ENCODE results near the gene DENND5A. TPM values are rescaled to one million over a fixed set of nuclear protein-coding genes. Genes with fewer than 3 reads are reported as not detected.

The DENND5A gene
- total RNA-seq, 2 experiments from 2014 or later = 74.3 to 75.2 TPM

- Mint-ChIP-seq H3K36me3 (peaks cover 19% of the 10 kb centered on the region), H3K4me3 (no peak overlapping the region), H3K27me3 (peaks cover 2% of the 10 kb centered on the region), H3K4me1 (peaks cover 5% of the 10 kb centered on the region), H3K9me3 (no peaks in the 10 kb centered on the region), H3K27ac (no peak overlapping the region)
- DNase-seq (no peak), ATAC-seq (ENCODE audit: low read depth) (no peak)
- POLR2A ChIA-PET = no interaction called here
Observed at GRCh38 chr11:9130297-9130696, 134.9 kb downstream of the DENND5A start.

GRCh38 chr11:9126636-9127035 is 138.5 kb downstream of the DENND5A start:
- DNase-seq (no peak), ATAC-seq (ENCODE audit: low read depth) (no peak)
- Mint-ChIP-seq H3K4me1 (peaks cover 5% of the 10 kb centered on the region), H3K27me3 (peaks cover 5% of the 10 kb centered on the region), H3K27ac (no peak overlapping the region), H3K36me3 (peaks cover 12% of the 10 kb centered on the region), H3K4me3 (no peak overlapping the region), H3K9me3 (no peaks in the 10 kb centered on the region)
- POLR2A ChIA-PET = no interaction called here

GRCh38 chr11:9125185-9125886 is 139.8 kb downstream of the DENND5A start:
- POLR2A ChIA-PET = no interaction called here
- H3K9me3 Mint-ChIP-seq = no peaks in the 10 kb centered on the region
- DNase-seq = no peak
- no peak overlapping the region for H3K4me3 Mint-ChIP-seq
- ATAC-seq (ENCODE audit: low read depth) = no peak
- peaks cover 5% of the 10 kb centered on the region for H3K4me1 Mint-ChIP-seq
- H3K27me3 Mint-ChIP-seq = peaks cover 5% of the 10 kb centered on the region
- H3K27ac Mint-ChIP-seq = no peak overlapping the region
- peaks cover 10% of the 10 kb centered on the region for H3K36me3 Mint-ChIP-seq

- Mint-ChIP-seq H3K27me3 (peaks cover 5% of the 10 kb centered on the region), H3K27ac (no peak overlapping the region), H3K4me3 (no peak overlapping the region), H3K36me3 (peaks cover 8% of the 10 kb centered on the region), H3K4me1 (peaks cover 5% of the 10 kb centered on the region), H3K9me3 (no peaks in the 10 kb centered on the region)
- ATAC-seq (ENCODE audit: low read depth) (no peak), DNase-seq (no peak)
- POLR2A ChIA-PET = no interaction called here
Observed at GRCh38 chr11:9123595-9124304, 141.4 kb downstream of the DENND5A start.

GRCh38 chr11:9121469-9121796 is 143.7 kb downstream of the DENND5A start:
- H3K36me3 Mint-ChIP-seq = no peaks in the 10 kb centered on the region
- DNase-seq (no peak), ATAC-seq (ENCODE audit: low read depth) (no peak)
- peaks cover under 1% of the 10 kb centered on the region for H3K4me1 Mint-ChIP-seq
- peaks cover 3% of the 10 kb centered on the region for H3K27me3 Mint-ChIP-seq
- H3K4me3 Mint-ChIP-seq = no peak overlapping the region
- no peak overlapping the region for H3K27ac Mint-ChIP-seq
- POLR2A ChIA-PET = no interaction called here
- H3K9me3 Mint-ChIP-seq = no peaks in the 10 kb centered on the region

- no peak overlapping the region for H3K27ac Mint-ChIP-seq
- H3K27me3 Mint-ChIP-seq = peaks cover 3% of the 10 kb centered on the region
- POLR2A ChIA-PET = no interaction called here
- DNase-seq (no peak), ATAC-seq (ENCODE audit: low read depth) (no peak)
- no peaks in the 10 kb centered on the region for H3K9me3 Mint-ChIP-seq
- no peaks in the 10 kb centered on the region for H3K4me1 Mint-ChIP-seq
- H3K36me3 Mint-ChIP-seq = no peaks in the 10 kb centered on the region
- H3K4me3 Mint-ChIP-seq = no peak overlapping the region
Observed at GRCh38 chr11:9120664-9121468, 144.3 kb downstream of the DENND5A start.

- no peaks in the 10 kb centered on the region for H3K4me1 Mint-ChIP-seq
- no peak overlapping the region for H3K4me3 Mint-ChIP-seq
- H3K9me3 Mint-ChIP-seq = peaks cover 5% of the 10 kb centered on the region
- no peak overlapping the region for H3K27ac Mint-ChIP-seq
- no peaks in the 10 kb centered on the region for H3K27me3 Mint-ChIP-seq
- H3K36me3 Mint-ChIP-seq = no peaks in the 10 kb centered on the region
- DNase-seq (no peak), ATAC-seq (ENCODE audit: low read depth) (no peak)
- POLR2A ChIA-PET = no interaction called here
Observed at GRCh38 chr11:9118277-9118676, 146.9 kb downstream of the DENND5A start.

GRCh38 chr11:9112075-9112474 is 153.1 kb downstream of the DENND5A start:
- peaks cover 7% of the 10 kb centered on the region for H3K36me3 Mint-ChIP-seq
- no peak for ATAC-seq (ENCODE audit: low read depth)
- H3K4me1 Mint-ChIP-seq = no peaks in the 10 kb centered on the region
- no peak overlapping the region for H3K4me3 Mint-ChIP-seq
- POLR2A ChIA-PET = no interaction called here
- no peak for DNase-seq
- peaks cover 16% of the 10 kb centered on the region for H3K27me3 Mint-ChIP-seq
- no peak overlapping the region for H3K27ac Mint-ChIP-seq
- H3K9me3 Mint-ChIP-seq = peaks cover 14% of the 10 kb centered on the region

- peaks cover 14% of the 10 kb centered on the region for H3K9me3 Mint-ChIP-seq
- no peak for ATAC-seq (ENCODE audit: low read depth)
- no peak for DNase-seq
- H3K4me3 Mint-ChIP-seq = no peak overlapping the region
- peaks cover 25% of the 10 kb centered on the region for H3K27me3 Mint-ChIP-seq
- no peaks in the 10 kb centered on the region for H3K4me1 Mint-ChIP-seq
- H3K27ac Mint-ChIP-seq = no peak overlapping the region
- POLR2A ChIA-PET = no interaction called here
- H3K36me3 Mint-ChIP-seq = peaks cover 7% of the 10 kb centered on the region
Observed at GRCh38 chr11:9109858-9110731, 155.1 kb downstream of the DENND5A start.

GRCh38 chr11:9104580-9104979 is 160.6 kb downstream of the DENND5A start:
- POLR2A ChIA-PET = no interaction called here

GRCh38 chr11:9103542-9104276 is 161.4 kb downstream of the DENND5A start:
- H3K4me1 Mint-ChIP-seq = no peaks in the 10 kb centered on the region
- no peaks in the 10 kb centered on the region for H3K9me3 Mint-ChIP-seq
- no peak overlapping the region for H3K27ac Mint-ChIP-seq
- ATAC-seq (ENCODE audit: low read depth) = no peak
- POLR2A ChIA-PET = no interaction called here
- no peak for DNase-seq
- H3K27me3 Mint-ChIP-seq = peaks cover 23% of the 10 kb centered on the region
- H3K4me3 Mint-ChIP-seq = no peak overlapping the region
- H3K36me3 Mint-ChIP-seq = no peaks in the 10 kb centered on the region

More at GRCh38 chr11:9104580-9104979, 160.6 kb downstream of the DENND5A start:
- Mint-ChIP-seq H3K9me3 (no peaks in the 10 kb centered on the region), H3K4me3 (no peak overlapping the region), H3K4me1 (no peaks in the 10 kb centered on the region), H3K27ac (no peak overlapping the region), H3K36me3 (no peaks in the 10 kb centered on the region), H3K27me3 (peaks cover 25% of the 10 kb centered on the region)
- ATAC-seq (ENCODE audit: low read depth) (no peak), DNase-seq (no peak)

- POLR2A ChIA-PET = no interaction called here
- Mint-ChIP-seq H3K27me3 (peaks cover 12% of the 10 kb centered on the region), H3K27ac (no peak overlapping the region), H3K9me3 (no peaks in the 10 kb centered on the region), H3K4me3 (no peak overlapping the region), H3K4me1 (no peaks in the 10 kb centered on the region), H3K36me3 (no peaks in the 10 kb centered on the region)
- ATAC-seq (ENCODE audit: low read depth) (no peak), DNase-seq (no peak)
Observed at GRCh38 chr11:9099617-9100016, 165.5 kb downstream of the DENND5A start.
